T47D (cell line): Measurements from ENCODE around the gene FOXS1.

Experiments used
- DNase-seq, 2 experiments: peaks; one replicate each; pipeline versions ENCODE4 v3.0.0 to v3.0.0-alpha.2; 2011 to 2012; ENCODE audit warnings: low read depth in 1 of 2, low spot score in 1 of 2
- JUND ChIP-seq: IDR thresholded peaks from 2 replicates; pipeline ENCODE4 v1.6.1; 2012; ENCODE audit warnings: low read depth
- in situ Hi-C: cut with HindIII; loops from 2 replicates; pipeline ENCODE4 v1.10.0; 2016; ENCODE audit warnings: low sequenced_read_pairs, low pct_unique_long_range_greater_than_20kb

FOXS1 gene

DNA sequence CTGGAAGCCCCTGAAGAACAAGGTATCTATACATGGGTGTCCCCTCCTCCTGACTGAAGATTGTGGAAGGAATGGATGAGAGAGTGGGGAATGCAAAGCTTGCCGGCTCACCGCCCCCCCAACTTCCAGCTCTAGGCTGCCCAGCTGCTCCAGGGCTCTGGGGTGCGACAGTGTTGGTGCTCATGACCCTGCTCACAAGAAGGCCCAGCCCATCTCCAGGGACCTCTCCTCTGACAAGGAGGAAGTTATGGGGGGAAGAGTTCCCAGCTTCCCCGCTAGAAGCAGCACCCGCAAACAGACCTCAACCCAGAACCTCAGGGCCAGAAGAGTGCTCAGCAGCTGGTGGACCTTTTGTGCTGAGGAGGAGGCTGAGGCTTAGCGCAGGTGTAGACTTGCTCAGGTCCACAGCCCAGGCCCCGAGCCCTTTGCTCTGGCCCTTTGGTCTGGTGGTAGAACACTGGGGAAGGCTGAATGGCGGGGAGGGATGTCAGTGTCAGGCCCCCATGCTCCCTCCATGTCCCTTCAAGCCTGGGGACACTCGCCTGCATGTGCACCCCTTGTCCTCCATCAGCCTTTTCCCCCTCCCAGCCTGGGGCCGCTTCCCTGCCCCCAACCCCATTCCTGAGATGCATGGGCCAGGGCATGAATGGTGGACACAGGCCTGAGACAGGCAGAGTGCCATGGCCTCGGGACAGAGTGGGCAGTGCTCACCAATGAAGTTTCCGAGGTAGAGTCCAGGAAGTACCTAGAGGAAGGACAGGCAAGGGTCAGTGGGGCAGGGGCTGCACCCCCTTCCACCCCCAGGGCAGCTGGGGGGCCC lies 23.7 kb upstream of the FOXS1 start:
- TF ChIP-seq JUND, result no peak
- DNase-seq, result no peak
- in situ Hi-C loops, result no loop called here

DNA sequence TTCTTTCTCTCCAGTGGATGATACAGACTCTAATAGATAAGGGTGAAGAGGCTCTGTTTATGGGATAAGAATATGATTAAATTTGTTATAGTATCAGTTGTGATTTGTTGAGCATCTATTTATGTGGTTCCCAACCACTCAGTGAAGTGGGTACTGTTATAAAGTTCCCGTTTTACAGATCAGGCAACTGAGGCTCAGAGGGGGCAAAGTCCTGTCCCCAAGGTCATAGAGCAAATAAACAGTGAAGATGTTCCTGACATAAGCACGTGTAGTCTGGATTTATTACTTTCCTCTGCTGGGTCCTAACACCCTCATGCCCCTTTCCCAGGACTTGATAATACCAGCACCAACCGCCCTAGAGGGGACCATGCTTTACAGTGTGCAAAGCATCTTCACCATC lies 20.8 kb upstream of the FOXS1 start:
- TF ChIP-seq JUND, result no peak
- DNase-seq, result no peak
- in situ Hi-C loops, result no loop called here

DNA sequence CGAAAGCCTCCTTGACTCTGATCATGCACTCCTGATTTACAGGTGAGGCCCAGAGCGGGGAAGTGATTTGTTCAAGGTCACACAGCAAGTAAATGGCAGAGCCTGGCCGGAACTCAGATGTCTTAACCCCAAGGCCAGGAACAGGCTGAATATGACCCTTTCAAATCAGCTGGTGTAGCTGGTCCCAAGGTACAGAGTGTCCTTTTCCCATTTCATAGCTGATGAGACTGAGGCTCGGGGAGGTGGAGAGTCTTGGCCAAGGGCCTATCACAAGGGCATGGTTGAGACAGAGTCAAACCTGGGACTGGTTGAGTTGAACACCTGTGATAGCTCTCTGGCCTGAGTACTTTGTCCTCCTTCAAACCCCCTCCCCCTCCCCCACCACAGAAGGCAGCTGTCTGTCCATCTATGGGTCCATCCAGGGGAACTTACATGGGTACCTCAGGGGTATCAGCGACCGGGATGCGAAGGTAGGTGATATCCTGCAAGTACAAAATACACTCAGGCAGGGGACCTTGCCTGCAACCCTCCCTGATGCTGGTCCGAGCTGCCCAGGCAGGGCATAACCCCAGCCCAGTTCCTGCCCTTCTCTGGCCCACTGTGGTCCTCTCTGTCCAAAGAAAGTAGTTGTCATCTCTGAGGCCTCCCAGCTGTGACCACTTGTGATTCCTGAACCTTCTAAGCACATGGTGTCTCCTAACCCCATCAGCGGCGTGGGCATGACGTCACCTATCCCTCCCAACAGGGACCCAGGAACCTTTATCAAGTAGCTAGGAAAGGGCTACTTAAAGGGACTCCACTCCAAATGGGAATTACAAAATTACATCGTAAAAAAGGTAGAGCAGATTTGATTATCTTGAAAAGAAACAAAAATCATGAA lies 19.4 kb upstream of the FOXS1 start:
- in situ Hi-C loops, result no loop called here
- TF ChIP-seq JUND, result no peak
- DNase-seq, result no peak

DNA sequence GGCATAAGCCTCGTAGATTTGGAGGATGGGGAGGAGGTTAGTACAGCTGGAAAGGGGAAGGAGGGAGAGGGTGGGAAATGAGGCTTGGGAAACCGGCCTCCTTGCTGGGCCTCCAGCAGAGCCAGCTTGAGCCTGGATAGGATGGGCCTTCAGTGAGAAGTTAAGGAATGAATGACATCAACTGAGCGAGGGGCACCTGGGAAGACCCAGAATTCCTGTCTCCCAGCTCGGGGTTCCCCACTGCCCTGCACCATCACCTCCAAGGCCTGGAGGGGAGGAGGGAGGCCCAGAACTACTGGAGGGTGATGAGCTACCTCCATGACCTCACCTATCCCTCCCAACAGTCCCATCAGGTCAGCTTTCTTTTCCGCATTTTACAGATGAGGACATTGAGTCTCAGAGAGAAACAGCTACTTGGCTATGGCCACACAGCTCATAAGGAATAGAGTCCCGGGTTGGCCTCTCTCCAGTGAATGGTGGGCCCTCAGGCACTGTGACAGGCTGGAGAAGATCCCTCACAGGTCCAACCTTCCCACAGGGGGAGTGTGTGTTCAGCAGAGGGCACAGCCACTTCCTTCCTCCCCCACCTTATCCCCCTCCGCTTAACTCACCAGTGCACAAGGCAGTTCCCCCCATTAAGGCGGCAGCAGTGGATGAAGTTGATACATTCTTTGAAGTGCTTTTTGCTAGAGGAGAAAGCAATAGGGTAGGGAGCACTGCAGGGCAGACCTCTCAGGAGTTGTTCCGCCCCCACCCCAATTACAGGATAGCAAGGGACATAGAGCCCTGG lies 18.1 kb upstream of the FOXS1 start:
- TF ChIP-seq JUND, result no peak
- DNase-seq, result no peak
- in situ Hi-C loops, result no loop called here

DNA sequence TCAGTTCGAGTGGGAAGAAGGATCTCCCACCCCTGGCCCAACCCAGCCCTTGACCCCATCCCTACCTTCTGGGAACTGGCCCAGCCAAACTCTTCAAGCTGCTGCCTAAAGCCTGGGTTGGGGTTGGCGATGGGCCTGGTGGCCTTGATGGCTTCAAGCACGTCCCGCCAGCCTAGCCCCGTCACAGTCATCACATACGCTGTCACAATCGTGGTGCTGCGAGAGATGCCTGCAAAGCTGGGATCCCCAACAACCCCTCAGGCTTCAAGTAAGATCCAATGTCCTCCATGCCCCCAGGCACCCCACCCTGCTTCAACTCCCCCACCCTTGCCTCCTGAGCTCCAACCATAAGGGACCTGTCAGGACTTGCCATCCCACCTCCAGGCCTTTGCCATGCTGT lies 17.1 kb upstream of the FOXS1 start:
- DNase-seq, result no peak
- no peak for TF ChIP-seq JUND
- in situ Hi-C loops, result no loop called here

DNA sequence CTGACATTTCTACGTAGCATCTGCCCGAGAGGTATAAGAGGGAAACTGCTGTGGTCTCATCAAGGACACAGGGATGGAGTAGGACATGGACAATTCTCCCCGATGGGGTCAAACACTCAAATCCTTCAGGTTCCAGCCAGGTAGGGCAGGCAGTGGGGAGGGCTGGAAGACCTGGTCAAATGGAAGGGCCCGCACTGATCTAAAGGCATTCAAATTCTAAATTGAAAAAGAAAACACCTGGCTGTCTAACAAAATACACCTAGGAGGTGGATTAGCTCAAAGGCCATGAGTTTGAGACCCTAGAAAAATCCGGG lies 16.7 kb upstream of the FOXS1 start:
- in situ Hi-C loops, result no loop called here
- TF ChIP-seq JUND, result no peak
- DNase-seq, result no peak

DNA sequence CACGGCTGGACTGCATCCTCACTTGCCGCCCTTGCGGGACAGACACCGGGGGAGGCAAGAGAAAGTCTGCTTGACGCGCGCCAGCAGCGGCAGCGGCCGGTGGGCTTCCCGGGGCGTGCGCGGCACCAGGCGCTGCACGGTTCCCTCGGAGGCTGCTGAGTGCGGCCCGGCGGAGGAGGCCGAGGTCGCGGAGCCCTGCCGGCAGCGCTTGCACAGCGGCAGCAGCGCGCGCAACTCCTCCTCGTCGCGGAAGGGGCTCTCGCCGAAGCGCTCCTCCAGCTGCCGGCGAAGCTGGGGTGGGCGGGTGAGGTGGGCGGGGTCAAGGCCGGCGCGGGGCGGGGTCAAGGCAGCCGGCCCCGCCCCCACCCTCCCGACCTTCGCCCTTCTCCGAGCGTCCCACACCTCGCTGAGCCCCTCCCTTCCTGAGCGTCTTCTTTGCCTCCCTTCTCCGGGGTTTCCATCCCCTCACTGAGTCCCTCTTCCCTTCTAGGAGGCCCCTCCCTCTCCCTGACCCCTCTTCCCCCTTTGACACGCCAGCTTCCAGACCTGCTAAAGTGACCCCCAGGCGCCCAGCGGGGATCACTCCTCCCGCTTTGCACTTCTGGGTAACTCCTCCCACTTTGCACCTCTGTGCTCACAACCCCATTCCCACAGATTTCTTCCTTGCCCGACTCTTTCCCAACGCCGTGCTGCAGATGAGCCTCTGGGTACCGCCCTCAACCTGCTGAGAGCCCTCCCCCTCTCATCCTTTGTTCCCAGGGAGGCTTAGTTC lies 16.2 kb upstream of the FOXS1 start:
- in situ Hi-C loops, result no loop called here
- DNase-seq, result peak; percentile 79 to 96
- TF ChIP-seq JUND, result no peak

DNA sequence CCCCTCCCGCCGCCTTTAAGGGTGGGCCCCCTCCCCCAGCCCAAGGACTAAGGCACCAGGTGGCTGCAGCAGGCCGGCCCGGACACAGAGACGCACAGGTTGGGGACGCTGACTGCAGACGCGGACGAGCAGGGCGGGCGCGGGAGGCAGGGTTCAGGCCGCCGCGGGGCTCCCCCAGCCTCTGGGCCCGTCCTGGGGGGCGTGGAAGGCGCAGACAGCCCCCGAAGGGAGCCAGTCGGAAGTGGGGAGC lies 15.7 kb upstream of the FOXS1 start:
- in situ Hi-C loops, result no loop called here
- no peak for TF ChIP-seq JUND
- peak; percentile 37 to 48 for DNase-seq

DNA sequence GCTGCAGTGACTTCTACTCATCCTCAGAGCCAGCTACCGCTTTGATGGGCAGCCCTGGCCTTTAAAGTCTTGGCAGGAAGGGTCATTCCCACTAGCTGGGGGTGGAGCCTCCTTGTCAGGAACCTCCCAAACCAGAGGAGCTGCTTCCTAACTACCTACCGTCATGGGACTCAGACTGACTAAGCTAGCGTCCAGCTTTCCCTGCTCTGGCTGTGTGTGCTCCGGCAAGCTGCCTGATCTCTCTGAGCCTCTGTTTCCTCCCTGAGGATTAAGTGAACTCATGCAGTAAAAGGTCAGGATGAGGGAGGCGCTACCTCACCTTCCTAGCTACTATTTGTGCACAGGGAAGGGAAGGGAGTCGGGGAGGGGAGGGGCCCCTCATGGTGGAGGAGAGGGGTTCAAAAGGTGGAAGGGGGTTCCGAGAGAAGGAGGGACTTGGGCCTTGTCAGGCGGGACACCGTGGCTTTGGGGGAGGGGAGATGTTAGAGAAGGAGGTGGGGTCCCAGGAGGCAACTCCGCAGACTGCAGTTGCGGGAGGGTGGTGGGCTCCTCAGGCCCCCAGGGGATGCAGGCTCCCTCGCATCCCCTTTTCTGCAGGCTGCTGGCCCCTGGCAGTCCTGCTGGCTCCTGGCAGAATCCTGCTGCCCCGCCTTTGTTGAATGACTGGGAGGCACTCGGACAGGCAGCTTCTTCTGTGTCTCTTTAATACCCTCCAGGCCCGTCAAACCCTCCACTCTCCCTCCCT lies 15.2 kb upstream of the FOXS1 start:
- in situ Hi-C loops, result no loop called here
- peak; percentile 80 to 87 for DNase-seq
- TF ChIP-seq JUND, result no peak

DNA sequence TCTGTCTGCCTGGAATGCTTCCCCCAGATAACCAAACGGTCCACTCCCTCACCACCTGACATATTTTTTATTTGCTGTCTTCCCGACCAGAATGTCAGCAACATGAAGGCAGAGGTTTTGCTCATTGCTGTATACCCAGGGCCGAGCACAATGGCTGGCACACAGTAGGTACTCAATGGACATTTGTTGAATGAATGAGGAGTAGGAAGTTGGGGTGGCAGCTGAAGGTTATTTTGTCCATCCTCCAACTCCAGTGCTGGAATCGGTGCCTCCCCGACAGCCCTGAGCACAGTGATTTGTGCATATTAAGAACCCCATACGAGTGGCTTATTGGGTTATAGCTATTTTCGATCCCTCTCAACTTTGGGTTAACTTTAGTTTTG lies 14.6 kb upstream of the FOXS1 start:
- DNase-seq, result no peak
- in situ Hi-C loops, result no loop called here
- no peak for TF ChIP-seq JUND

DNA sequence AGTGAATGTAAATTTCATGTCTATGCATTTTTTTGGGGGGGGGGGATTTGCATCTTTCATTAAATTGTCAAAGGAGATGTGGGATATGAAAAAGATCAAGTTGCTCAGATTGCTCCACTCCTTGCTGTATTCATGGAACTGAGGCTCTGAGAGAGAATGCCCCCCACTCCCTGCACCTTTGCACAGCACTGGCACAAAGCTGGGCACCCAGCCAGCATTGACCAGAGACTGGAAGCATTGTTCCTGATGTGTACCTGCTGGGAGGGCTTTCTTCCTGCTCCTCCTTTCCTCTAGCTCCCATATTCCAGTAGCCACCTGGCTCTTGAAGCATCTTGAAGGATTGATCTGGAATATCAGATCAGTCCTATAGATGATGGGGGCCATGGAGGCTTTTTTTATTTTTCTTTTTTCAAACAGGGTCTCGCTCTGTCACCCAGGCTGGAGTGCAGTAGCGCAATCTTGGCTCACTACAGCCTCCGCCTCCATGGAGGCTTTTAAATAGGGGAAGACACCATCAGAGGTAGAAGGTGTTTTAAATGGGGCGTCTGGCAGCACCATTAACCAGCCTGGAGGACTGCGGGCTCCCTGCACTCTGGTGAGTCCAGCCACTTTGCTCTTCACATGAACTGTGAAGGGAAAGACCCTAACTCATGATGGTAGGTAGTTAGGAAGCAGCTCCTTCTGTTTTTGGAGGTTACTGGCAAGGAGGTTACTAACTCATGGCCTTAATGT lies 14.0 kb upstream of the FOXS1 start:
- TF ChIP-seq JUND, result no peak
- DNase-seq, result no peak
- in situ Hi-C loops, result no loop called here
